ENCODE data around the gene KIAA1328.

The KIAA1328 gene

DNA sequence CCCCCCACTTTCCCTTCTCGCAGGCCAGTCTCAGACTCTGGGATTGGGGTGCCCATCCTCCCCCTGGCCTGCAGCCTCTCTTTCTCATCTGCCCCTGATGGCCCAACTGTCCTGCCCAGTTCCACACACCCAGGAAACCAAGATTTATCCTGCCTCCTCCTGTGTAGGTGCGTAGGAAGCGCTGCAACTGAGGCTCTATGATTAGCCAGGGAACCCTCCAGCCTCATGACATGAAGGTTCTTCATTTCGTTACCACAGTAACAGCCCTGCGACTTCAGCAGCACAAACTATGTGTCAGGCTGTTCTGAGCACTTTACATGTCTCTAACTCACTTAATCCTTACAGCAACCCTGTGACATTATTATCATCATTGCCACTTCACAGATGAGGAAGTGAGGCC is 430.8 kb downstream of the KIAA1328 start:
- no peak for DNase-seq (ENCODE audit: low read depth in 1 of 2, low spot score in 1 of 2)
- Histone ChIP-seq H3K27me3 (ENCODE audit: insufficient read depth, poor library complexity, severe bottlenecking) (peaks cover 38% of the 10 kb centered on the region), H3K4me3 (replicated peaks; ENCODE audit: insufficient read depth, low read length) (no peak overlapping the region), H3K27ac (replicated peaks) (no peak overlapping the region)
- TF ChIP-seq, protein P1, sequence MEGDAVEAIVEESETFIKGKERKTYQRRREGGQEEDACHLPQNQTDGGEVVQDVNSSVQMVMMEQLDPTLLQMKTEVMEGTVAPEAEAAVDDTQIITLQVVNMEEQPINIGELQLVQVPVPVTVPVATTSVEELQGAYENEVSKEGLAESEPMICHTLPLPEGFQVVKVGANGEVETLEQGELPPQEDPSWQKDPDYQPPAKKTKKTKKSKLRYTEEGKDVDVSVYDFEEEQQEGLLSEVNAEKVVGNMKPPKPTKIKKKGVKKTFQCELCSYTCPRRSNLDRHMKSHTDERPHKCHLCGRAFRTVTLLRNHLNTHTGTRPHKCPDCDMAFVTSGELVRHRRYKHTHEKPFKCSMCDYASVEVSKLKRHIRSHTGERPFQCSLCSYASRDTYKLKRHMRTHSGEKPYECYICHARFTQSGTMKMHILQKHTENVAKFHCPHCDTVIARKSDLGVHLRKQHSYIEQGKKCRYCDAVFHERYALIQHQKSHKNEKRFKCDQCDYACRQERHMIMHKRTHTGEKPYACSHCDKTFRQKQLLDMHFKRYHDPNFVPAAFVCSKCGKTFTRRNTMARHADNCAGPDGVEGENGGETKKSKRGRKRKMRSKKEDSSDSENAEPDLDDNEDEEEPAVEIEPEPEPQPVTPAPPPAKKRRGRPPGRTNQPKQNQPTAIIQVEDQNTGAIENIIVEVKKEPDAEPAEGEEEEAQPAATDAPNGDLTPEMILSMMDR (IDR thresholded peaks at IDR 0.05; ENCODE audit: insufficient read depth, low read length): no peak
- no peak for TF ChIP-seq POLR2AphosphoS5 (IDR thresholded peaks at IDR 0.05; ENCODE audit: low read depth)
- no peak for TF ChIP-seq GABPA (IDR thresholded peaks at IDR 0.05; ENCODE audit: low read depth)
- TF ChIP-seq, protein P2, sequence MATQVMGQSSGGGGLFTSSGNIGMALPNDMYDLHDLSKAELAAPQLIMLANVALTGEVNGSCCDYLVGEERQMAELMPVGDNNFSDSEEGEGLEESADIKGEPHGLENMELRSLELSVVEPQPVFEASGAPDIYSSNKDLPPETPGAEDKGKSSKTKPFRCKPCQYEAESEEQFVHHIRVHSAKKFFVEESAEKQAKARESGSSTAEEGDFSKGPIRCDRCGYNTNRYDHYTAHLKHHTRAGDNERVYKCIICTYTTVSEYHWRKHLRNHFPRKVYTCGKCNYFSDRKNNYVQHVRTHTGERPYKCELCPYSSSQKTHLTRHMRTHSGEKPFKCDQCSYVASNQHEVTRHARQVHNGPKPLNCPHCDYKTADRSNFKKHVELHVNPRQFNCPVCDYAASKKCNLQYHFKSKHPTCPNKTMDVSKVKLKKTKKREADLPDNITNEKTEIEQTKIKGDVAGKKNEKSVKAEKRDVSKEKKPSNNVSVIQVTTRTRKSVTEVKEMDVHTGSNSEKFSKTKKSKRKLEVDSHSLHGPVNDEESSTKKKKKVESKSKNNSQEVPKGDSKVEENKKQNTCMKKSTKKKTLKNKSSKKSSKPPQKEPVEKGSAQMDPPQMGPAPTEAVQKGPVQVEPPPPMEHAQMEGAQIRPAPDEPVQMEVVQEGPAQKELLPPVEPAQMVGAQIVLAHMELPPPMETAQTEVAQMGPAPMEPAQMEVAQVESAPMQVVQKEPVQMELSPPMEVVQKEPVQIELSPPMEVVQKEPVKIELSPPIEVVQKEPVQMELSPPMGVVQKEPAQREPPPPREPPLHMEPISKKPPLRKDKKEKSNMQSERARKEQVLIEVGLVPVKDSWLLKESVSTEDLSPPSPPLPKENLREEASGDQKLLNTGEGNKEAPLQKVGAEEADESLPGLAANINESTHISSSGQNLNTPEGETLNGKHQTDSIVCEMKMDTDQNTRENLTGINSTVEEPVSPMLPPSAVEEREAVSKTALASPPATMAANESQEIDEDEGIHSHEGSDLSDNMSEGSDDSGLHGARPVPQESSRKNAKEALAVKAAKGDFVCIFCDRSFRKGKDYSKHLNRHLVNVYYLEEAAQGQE (IDR thresholded peaks at IDR 0.05; ENCODE audit: insufficient replicate concordance, low read depth): no peak
- TF ChIP-seq SPI1 (IDR thresholded peaks at IDR 0.05; ENCODE audit: borderline replicate concordance, low read depth): no peak

DNA sequence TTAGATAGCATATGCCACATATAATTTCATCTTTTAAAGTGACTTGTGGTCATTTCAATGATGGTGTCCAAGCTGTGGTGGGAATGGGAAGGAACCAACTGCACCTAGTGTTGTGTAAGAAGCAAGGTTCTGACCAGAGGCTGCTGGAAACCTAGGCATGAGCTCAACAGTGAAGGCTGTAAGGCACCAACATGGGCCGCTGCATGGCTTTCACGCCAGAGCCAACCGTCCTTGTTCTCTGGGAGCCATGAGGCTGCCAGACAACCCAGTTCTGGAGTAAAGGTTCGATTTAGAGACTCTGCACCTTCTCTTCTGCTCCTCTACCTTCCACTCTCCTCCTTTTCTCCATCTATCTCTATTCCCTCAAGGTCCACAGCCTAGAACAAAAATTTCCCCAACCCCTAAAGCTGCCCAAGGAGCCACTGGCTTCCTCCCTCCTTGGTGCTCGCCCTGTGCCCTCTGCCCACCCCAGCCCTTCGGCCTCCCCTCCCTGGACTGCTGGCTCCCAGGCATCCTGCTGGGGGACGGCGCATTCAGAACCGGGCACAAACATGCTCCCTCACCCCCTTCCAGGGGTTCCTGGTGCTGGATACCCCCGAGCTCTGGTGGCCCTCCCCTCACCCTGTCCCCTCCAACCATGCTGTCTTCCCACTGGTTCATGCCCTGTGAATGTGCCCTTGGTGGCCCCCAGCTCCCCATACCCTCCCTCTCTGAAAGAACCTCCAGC is 431.6 kb downstream of the KIAA1328 start:
- DNase-seq (ENCODE audit: low read depth in 1 of 2, low spot score in 1 of 2): no peak
- H3K27ac ChIP-seq (replicated peaks): no peak overlapping the region
- H3K4me3 ChIP-seq (replicated peaks; ENCODE audit: insufficient read depth, low read length): no peak overlapping the region
- TF ChIP-seq SPI1 (IDR thresholded peaks at IDR 0.05; ENCODE audit: borderline replicate concordance, low read depth) (no peak), POLR2AphosphoS5 (IDR thresholded peaks at IDR 0.05; ENCODE audit: low read depth) (no peak), GABPA (IDR thresholded peaks at IDR 0.05; ENCODE audit: low read depth) (no peak)
- TF ChIP-seq, protein P1 (IDR thresholded peaks at IDR 0.05; ENCODE audit: insufficient read depth, low read length): no peak
- TF ChIP-seq, protein P2 (IDR thresholded peaks at IDR 0.05; ENCODE audit: insufficient replicate concordance, low read depth): no peak
- H3K27me3 ChIP-seq (ENCODE audit: insufficient read depth, poor library complexity, severe bottlenecking): peaks cover 31% of the 10 kb centered on the region

DNA sequence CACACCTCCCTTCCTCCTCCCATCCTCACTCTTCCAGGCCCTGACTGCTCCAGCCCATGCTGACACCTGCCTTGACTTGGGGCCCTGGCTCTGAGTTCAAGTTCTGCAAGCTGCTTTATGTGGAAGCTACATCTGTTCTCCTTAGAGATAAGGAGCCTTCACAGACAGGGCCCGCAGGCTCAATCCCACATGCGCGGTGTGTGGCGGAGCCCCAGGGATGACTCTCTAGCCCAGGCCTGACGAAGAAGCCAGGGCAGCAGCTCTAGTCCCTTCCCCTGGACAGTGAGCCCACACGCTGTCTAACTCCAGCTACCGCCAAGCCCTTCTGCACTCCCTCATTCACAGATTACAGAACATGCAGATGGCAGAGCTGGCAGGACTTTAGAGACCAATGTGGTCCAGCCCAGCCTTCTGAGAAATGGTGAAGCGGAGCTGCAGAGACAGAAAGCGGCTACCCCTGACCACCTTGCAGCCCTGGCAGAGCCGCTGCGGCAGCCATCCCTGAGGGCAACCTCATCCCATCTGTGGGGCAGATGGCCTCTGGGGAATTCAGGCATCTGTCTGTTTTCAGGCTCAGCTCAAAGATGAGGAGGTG is 432.4 kb downstream of the KIAA1328 start:
- TF ChIP-seq SPI1 (IDR thresholded peaks at IDR 0.05; ENCODE audit: borderline replicate concordance, low read depth): no peak
- TF ChIP-seq POLR2AphosphoS5 (IDR thresholded peaks at IDR 0.05; ENCODE audit: low read depth): no peak
- TF ChIP-seq, protein P1 (IDR thresholded peaks at IDR 0.05; ENCODE audit: insufficient read depth, low read length): no peak
- no peak for TF ChIP-seq GABPA (IDR thresholded peaks at IDR 0.05; ENCODE audit: low read depth)
- TF ChIP-seq, protein P2 (IDR thresholded peaks at IDR 0.05; ENCODE audit: insufficient replicate concordance, low read depth): no peak
- no peak overlapping the region for H3K4me3 ChIP-seq (replicated peaks; ENCODE audit: insufficient read depth, low read length)
- no peak for DNase-seq (ENCODE audit: low read depth in 1 of 2, low spot score in 1 of 2)

More for the DNA sequence above, 432.4 kb downstream of the KIAA1328 start:
- Histone ChIP-seq H3K27ac (replicated peaks) (no peak overlapping the region), H3K27me3 (ENCODE audit: insufficient read depth, poor library complexity, severe bottlenecking) (peaks cover 25% of the 10 kb centered on the region)
